Measurements from ENCODE around the gene EYA4.

EYA4 gene

DNA sequence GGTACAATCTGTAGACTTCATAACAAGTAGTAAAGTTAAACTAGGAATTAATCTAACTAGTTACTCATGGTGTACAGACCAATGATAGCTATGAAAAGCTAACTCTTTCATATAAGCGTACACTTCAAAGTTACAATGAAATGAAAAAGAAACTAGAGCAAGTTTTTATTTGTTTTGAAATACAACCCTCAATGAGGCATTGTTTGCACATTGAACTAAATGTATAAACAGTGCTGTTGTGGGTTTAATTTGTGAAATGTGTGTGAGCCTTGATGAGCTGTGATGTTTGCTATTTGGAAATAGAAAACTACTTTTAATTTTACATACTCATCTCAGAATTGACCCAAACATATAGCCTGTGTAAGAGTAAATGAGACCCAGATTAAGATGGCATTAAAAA is 11.1 kb upstream of the EYA4 start:
- Histone ChIP-seq H3K4me3 (ENCODE audit: low read length in 2 of 2) (no peak overlapping the region), H3K9me3 (replicated peaks in 1 of 2; ENCODE audit: control insufficient read depth in 2 of 2, insufficient read depth in 1 of 2, low read depth in 1 of 2, low read length in 2 of 2) (no peaks in the 10 kb centered on the region), H3K27ac (replicated peaks; ENCODE audit: low read length) (no peak overlapping the region), H2BK5ac (ENCODE audit: low read length) (no peak overlapping the region), H2BK12ac (ENCODE audit: low read length) (no peak overlapping the region), H3K4me2 (ENCODE audit: insufficient read depth, low read length, poor library complexity, severe bottlenecking) (no peak overlapping the region), H2BK120ac (ENCODE audit: low read depth, low read length) (no peak overlapping the region), H2AK5ac (ENCODE audit: low read depth, low read length) (no peak overlapping the region), H3K23ac (ENCODE audit: low read depth, low read length, poor library complexity) (no peak overlapping the region), H2BK15ac (ENCODE audit: low read length) (no peak overlapping the region), H3K27me3 (ENCODE audit: control insufficient read depth in 3 of 3, insufficient read depth in 3 of 3, low read depth in 1 of 3, low read length in 3 of 3) (peaks cover 0 to 5% (median 0%) of the 10 kb centered on the region in 3 experiments), H3K18ac (ENCODE audit: low read length) (no peak overlapping the region), H4K8ac (ENCODE audit: low read depth, low read length) (no peak overlapping the region), H3K9ac (ENCODE audit: low read depth, low read length, poor library complexity) (no peak overlapping the region), H2AFZ (ENCODE audit: low read length) (no peak overlapping the region), H3K4me1 (ENCODE audit: control insufficient read depth in 2 of 2, insufficient read depth in 1 of 2, low read depth in 1 of 2, low read length in 2 of 2) (peaks cover 0 to 1% of the 10 kb centered on the region in 2 donors), H3K14ac (ENCODE audit: low read length) (no peak overlapping the region), H3K36me3 (replicated peaks in 1 of 2; ENCODE audit: control insufficient read depth in 2 of 2, insufficient read depth in 2 of 2, low read length in 2 of 2) (no peaks in the 10 kb centered on the region), H3K4ac (ENCODE audit: low read length) (no peak overlapping the region), H4K91ac (ENCODE audit: low read depth, low read length, poor library complexity) (no peak overlapping the region), H3K79me1 (ENCODE audit: low read depth, low read length) (no peaks in the 10 kb centered on the region)
- no CpG with 5 or more reads among the region's 1 CpG for WGBS, 2 donors (ENCODE audit: extremely low coverage in 2 of 2, insufficient read length in 2 of 2, insufficient replicate concordance in 1 of 2)
- DNase-seq (ENCODE audit: low spot score), result no peak

DNA sequence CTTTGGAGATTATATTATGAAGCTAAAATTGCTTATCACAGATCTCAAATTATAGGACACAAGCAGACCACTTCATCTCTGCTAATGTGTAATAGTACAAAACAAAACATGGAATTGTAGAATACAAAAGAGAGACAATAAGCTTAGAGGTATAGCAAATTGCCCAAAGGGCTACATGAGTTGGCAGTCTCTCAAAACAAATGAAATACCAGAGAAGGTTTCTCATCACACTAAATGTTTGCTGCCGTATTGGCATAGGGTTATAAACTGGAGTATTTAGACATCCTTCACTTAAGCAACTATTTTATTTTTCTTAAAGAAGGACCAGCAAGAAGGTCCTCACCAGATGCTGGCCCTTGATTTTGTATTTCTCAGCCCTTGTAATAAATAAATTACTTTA is 5.9 kb upstream of the EYA4 start:
- H3K14ac ChIP-seq (ENCODE audit: low read length), result no peak overlapping the region
- H2AFZ ChIP-seq (ENCODE audit: low read length), result no peak overlapping the region
- H3K36me3 ChIP-seq (replicated peaks in 1 of 2; ENCODE audit: control insufficient read depth in 2 of 2, insufficient read depth in 2 of 2, low read length in 2 of 2), result no peaks in the 10 kb centered on the region
- no peak overlapping the region for H2BK5ac ChIP-seq (ENCODE audit: low read length)
- no peak overlapping the region for H3K27ac ChIP-seq (replicated peaks; ENCODE audit: low read length)
- no peak overlapping the region for H2AK5ac ChIP-seq (ENCODE audit: low read depth, low read length)
- peaks cover 0 to 35% (median 2%) of the 10 kb centered on the region in 3 experiments for H3K27me3 ChIP-seq (ENCODE audit: control insufficient read depth in 3 of 3, insufficient read depth in 3 of 3, low read depth in 1 of 3, low read length in 3 of 3)
- H3K18ac ChIP-seq (ENCODE audit: low read length), result no peak overlapping the region
- H2BK120ac ChIP-seq (ENCODE audit: low read depth, low read length), result no peak overlapping the region
- H3K79me1 ChIP-seq (ENCODE audit: low read depth, low read length), result no peaks in the 10 kb centered on the region
- H3K4me1 ChIP-seq (ENCODE audit: control insufficient read depth in 2 of 2, insufficient read depth in 1 of 2, low read depth in 1 of 2, low read length in 2 of 2), result peaks cover 0 to 1% of the 10 kb centered on the region in 2 donors
- H4K8ac ChIP-seq (ENCODE audit: low read depth, low read length), result no peak overlapping the region
- no peaks in the 10 kb centered on the region for H3K9me3 ChIP-seq (replicated peaks in 1 of 2; ENCODE audit: control insufficient read depth in 2 of 2, insufficient read depth in 1 of 2, low read depth in 1 of 2, low read length in 2 of 2)
- WGBS, 2 donors (ENCODE audit: extremely low coverage in 2 of 2, insufficient read length in 2 of 2, insufficient replicate concordance in 1 of 2), result no CpG with 5 or more reads among the region's 1 CpG
- H3K4me3 ChIP-seq (ENCODE audit: low read length in 2 of 2), result no peak overlapping the region
- no peak overlapping the region for H2BK12ac ChIP-seq (ENCODE audit: low read length)
- no peak overlapping the region for H3K23ac ChIP-seq (ENCODE audit: low read depth, low read length, poor library complexity)
- H3K9ac ChIP-seq (ENCODE audit: low read depth, low read length, poor library complexity), result no peak overlapping the region
- no peak for DNase-seq (ENCODE audit: low spot score)
- no peak overlapping the region for H3K4ac ChIP-seq (ENCODE audit: low read length)
- H2BK15ac ChIP-seq (ENCODE audit: low read length), result no peak overlapping the region
- H4K91ac ChIP-seq (ENCODE audit: low read depth, low read length, poor library complexity), result no peak overlapping the region
- H3K4me2 ChIP-seq (ENCODE audit: insufficient read depth, low read length, poor library complexity, severe bottlenecking), result no peak overlapping the region

DNA sequence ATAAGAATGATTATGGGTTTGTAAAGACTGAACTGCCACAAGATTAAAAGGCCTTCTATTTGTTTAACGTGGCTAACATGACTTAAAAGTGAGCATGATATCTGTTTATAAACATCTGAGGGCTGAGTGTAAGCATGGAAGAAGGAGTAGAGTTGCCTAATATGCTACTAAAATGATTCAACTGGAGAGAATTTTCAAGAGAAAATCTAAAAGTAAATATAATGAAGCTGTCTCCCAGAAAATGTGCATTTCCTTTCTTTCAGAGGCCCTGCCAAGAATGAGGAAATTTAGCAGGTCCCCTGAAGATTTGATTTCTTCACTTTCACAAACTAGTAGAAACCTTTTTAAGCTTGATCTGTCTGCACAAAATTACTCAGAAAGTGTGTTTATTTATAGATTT is 4.2 kb upstream of the EYA4 start:
- Histone ChIP-seq H2BK12ac (ENCODE audit: low read length) (no peak overlapping the region), H2AFZ (ENCODE audit: low read length) (no peak overlapping the region), H4K91ac (ENCODE audit: low read depth, low read length, poor library complexity) (no peak overlapping the region), H3K4ac (ENCODE audit: low read length) (no peak overlapping the region), H2BK120ac (ENCODE audit: low read depth, low read length) (no peak overlapping the region), H2BK5ac (ENCODE audit: low read length) (no peak overlapping the region), H3K4me2 (ENCODE audit: insufficient read depth, low read length, poor library complexity, severe bottlenecking) (no peak overlapping the region), H2AK5ac (ENCODE audit: low read depth, low read length) (no peak overlapping the region), H3K79me1 (ENCODE audit: low read depth, low read length) (peaks cover 3% of the 10 kb centered on the region), H3K4me1 (ENCODE audit: control insufficient read depth in 2 of 2, insufficient read depth in 1 of 2, low read depth in 1 of 2, low read length in 2 of 2) (peaks cover 0 to 5% of the 10 kb centered on the region in 2 donors), H3K4me3 (ENCODE audit: low read length in 2 of 2) (no peak overlapping the region), H3K14ac (ENCODE audit: low read length) (no peak overlapping the region), H2BK15ac (ENCODE audit: low read length) (no peak overlapping the region), H3K27me3 (ENCODE audit: control insufficient read depth in 3 of 3, insufficient read depth in 3 of 3, low read depth in 1 of 3, low read length in 3 of 3) (peaks cover 0 to 49% (median 2%) of the 10 kb centered on the region in 3 experiments), H3K9ac (ENCODE audit: low read depth, low read length, poor library complexity) (no peak overlapping the region), H3K27ac (replicated peaks; ENCODE audit: low read length) (no peak overlapping the region), H3K23ac (ENCODE audit: low read depth, low read length, poor library complexity) (no peak overlapping the region), H4K8ac (ENCODE audit: low read depth, low read length) (no peak overlapping the region), H3K9me3 (replicated peaks in 1 of 2; ENCODE audit: control insufficient read depth in 2 of 2, insufficient read depth in 1 of 2, low read depth in 1 of 2, low read length in 2 of 2) (no peaks in the 10 kb centered on the region), H3K36me3 (replicated peaks in 1 of 2; ENCODE audit: control insufficient read depth in 2 of 2, insufficient read depth in 2 of 2, low read length in 2 of 2) (no peaks in the 10 kb centered on the region), H3K18ac (ENCODE audit: low read length) (no peak overlapping the region)
- no CpG with 5 or more reads among the region's 1 CpG for WGBS, 2 donors (ENCODE audit: extremely low coverage in 2 of 2, insufficient read length in 2 of 2, insufficient replicate concordance in 1 of 2)
- no peak for DNase-seq (ENCODE audit: low spot score)

DNA sequence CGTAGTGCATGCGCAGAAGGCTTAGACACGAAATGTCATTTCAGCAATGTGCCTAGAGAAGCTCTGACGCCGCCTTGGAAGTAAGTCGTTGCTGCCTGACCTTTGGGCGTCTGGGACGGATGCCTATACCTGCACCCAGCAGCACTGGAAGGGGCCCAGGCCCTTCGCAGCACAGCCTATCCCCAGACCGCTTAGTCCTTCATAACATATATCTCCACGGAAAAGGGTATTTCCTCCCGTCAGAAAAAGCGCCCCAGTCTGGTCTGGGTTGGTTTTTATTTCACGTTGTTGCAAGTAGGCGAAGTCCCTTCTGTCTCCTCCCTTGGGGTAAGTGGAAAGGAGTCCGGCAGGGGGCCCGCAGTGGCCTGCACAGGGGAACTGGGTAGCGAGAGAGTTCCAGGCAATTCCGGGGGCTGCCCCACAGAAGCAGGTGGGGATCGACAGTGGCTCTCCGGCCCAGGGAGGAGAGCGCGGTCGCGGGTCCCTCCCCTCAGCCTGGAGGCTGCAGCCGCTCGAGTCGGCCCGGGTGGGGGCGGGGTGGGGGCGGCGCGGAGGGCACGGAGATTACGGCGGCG is 559 bp upstream of the EYA4 start:
- H3K36me3 ChIP-seq (replicated peaks in 1 of 2; ENCODE audit: control insufficient read depth in 2 of 2, insufficient read depth in 2 of 2, low read length in 2 of 2), result no peaks in the 10 kb centered on the region
- peak overlapping the region; percentile 91 for H3K4me2 ChIP-seq (ENCODE audit: insufficient read depth, low read length, poor library complexity, severe bottlenecking)
- H2AK5ac ChIP-seq (ENCODE audit: low read depth, low read length), result no peak overlapping the region
- H3K4ac ChIP-seq (ENCODE audit: low read length), result no peak overlapping the region
- no peak overlapping the region for H3K23ac ChIP-seq (ENCODE audit: low read depth, low read length, poor library complexity)
- no CpG with 5 or more reads among the region's 37 CpGs for WGBS, 2 donors (ENCODE audit: extremely low coverage in 2 of 2, insufficient read length in 2 of 2, insufficient replicate concordance in 1 of 2)
- DNase-seq (ENCODE audit: low spot score), result peak; percentile 54
- H4K8ac ChIP-seq (ENCODE audit: low read depth, low read length), result peak overlapping the region; percentile 82
- no peak overlapping the region for H3K27ac ChIP-seq (replicated peaks; ENCODE audit: low read length)
- peak overlapping the region; percentile 44 for H3K9ac ChIP-seq (ENCODE audit: low read depth, low read length, poor library complexity)
- H2BK120ac ChIP-seq (ENCODE audit: low read depth, low read length), result no peak overlapping the region
- H3K79me1 ChIP-seq (ENCODE audit: low read depth, low read length), result peaks cover 3% of the 10 kb centered on the region
- peaks cover 0 to 86% (median 19%) of the 10 kb centered on the region in 3 experiments for H3K27me3 ChIP-seq (ENCODE audit: control insufficient read depth in 3 of 3, insufficient read depth in 3 of 3, low read depth in 1 of 3, low read length in 3 of 3)
- H2BK5ac ChIP-seq (ENCODE audit: low read length), result no peak overlapping the region
- H2BK15ac ChIP-seq (ENCODE audit: low read length), result no peak overlapping the region
- H3K9me3 ChIP-seq (replicated peaks in 1 of 2; ENCODE audit: control insufficient read depth in 2 of 2, insufficient read depth in 1 of 2, low read depth in 1 of 2, low read length in 2 of 2), result no peaks in the 10 kb centered on the region
- no peak overlapping the region for H2BK12ac ChIP-seq (ENCODE audit: low read length)
- H4K91ac ChIP-seq (ENCODE audit: low read depth, low read length, poor library complexity), result no peak overlapping the region
- peaks cover 0 to 4% of the 10 kb centered on the region in 2 donors for H3K4me1 ChIP-seq (ENCODE audit: control insufficient read depth in 2 of 2, insufficient read depth in 1 of 2, low read depth in 1 of 2, low read length in 2 of 2)
- H3K4me3 ChIP-seq (ENCODE audit: low read length in 2 of 2), result peak overlapping the region; percentile 45 to 89
- H3K18ac ChIP-seq (ENCODE audit: low read length), result peak overlapping the region; percentile 92
- H3K14ac ChIP-seq (ENCODE audit: low read length), result no peak overlapping the region
- peak overlapping the region; percentile 91 for H2AFZ ChIP-seq (ENCODE audit: low read length)
